Adrenal gland (tissue), 5 donors: ENCODE measurements around the gene SFXN3.

ENCODE experiments used
- POLR2A ChIP-seq, 2 donors: fragments of 450-650 bp; IDR thresholded peaks; one replicate each; pipeline ENCODE4 v1.6.1; 2017; ENCODE audit warnings: antibody characterized with exemption in 2 of 2, mild to moderate bottlenecking in 2 of 2, moderate library complexity in 1 of 2
- TF ChIP-seq, protein P1 (sequence below), 6 experiments: fragments of 450-650 bp in 4 of 6; fragments of 200-600 bp in 2 of 6; sonication (generic) in 1 of 6; IDR thresholded peaks; 1 replicate in 5 of 6; 2 replicates in 1 of 6; pipeline versions ENCODE4 v1.5.1 to v1.8.0; 2016 to 2021; ENCODE audit warnings: antibody characterized with exemption in 6 of 6, mild to moderate bottlenecking in 2 of 6, moderate library complexity in 1 of 6
- donor health status: DM: no; HTN: no; CAD: no.

DNA sequence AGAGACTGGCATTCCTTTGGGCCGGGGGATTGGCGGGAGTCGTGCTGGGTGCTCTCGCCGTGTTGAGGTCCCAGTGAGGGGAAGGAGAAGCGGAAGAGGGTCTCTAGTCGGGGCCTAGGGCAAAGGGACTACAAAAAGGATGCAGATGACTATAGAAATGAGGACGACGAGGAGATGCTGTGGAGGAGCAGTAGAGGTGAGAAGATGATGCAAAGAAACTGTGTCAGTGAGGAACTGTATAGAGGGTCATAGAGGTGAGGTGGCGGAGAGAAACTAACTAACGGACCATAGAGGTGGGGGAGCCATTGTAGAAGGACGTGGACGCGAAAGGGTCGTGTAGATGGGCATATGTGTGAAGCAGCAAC, 43.4 kb upstream of the SFXN3 start:
- TF ChIP-seq POLR2A (IDR thresholded peaks at IDR 0.05) = no peak
- TF ChIP-seq, protein P1, sequence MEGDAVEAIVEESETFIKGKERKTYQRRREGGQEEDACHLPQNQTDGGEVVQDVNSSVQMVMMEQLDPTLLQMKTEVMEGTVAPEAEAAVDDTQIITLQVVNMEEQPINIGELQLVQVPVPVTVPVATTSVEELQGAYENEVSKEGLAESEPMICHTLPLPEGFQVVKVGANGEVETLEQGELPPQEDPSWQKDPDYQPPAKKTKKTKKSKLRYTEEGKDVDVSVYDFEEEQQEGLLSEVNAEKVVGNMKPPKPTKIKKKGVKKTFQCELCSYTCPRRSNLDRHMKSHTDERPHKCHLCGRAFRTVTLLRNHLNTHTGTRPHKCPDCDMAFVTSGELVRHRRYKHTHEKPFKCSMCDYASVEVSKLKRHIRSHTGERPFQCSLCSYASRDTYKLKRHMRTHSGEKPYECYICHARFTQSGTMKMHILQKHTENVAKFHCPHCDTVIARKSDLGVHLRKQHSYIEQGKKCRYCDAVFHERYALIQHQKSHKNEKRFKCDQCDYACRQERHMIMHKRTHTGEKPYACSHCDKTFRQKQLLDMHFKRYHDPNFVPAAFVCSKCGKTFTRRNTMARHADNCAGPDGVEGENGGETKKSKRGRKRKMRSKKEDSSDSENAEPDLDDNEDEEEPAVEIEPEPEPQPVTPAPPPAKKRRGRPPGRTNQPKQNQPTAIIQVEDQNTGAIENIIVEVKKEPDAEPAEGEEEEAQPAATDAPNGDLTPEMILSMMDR (IDR thresholded peaks at IDR 0.05) = no peak
